ENCODE results near the gene TDP1. TPM values are rescaled to one million over a fixed set of nuclear protein-coding genes. Genes with fewer than 3 reads are reported as not detected.
A peak's percentile ranks its signal among the peaks of the same experiment; 100 is the strongest.

TDP1 gene
- total and polyA plus RNA-seq, 9 of the 15 experiments (the other 6 are each of a cell fraction or from before 2014, with no cell fraction given): 21.4 to 41.6 (median 32.3) TPM

- TF ChIP-seq, protein P1, sequence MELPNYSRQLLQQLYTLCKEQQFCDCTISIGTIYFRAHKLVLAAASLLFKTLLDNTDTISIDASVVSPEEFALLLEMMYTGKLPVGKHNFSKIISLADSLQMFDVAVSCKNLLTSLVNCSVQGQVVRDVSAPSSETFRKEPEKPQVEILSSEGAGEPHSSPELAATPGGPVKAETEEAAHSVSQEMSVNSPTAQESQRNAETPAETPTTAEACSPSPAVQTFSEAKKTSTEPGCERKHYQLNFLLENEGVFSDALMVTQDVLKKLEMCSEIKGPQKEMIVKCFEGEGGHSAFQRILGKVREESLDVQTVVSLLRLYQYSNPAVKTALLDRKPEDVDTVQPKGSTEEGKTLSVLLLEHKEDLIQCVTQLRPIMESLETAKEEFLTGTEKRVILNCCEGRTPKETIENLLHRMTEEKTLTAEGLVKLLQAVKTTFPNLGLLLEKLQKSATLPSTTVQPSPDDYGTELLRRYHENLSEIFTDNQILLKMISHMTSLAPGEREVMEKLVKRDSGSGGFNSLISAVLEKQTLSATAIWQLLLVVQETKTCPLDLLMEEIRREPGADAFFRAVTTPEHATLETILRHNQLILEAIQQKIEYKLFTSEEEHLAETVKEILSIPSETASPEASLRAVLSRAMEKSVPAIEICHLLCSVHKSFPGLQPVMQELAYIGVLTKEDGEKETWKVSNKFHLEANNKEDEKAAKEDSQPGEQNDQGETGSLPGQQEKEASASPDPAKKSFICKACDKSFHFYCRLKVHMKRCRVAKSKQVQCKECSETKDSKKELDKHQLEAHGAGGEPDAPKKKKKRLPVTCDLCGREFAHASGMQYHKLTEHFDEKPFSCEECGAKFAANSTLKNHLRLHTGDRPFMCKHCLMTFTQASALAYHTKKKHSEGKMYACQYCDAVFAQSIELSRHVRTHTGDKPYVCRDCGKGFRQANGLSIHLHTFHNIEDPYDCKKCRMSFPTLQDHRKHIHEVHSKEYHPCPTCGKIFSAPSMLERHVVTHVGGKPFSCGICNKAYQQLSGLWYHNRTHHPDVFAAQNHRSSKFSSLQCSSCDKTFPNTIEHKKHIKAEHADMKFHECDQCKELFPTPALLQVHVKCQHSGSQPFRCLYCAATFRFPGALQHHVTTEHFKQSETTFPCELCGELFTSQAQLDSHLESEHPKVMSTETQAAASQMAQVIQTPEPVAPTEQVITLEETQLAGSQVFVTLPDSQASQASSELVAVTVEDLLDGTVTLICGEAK (IDR thresholded peaks at IDR 0.05): peak; percentile 80
- TF ChIP-seq, protein P1 (CRISPR knock-in tag; IDR thresholded peaks at IDR 0.05): no peak
- TF ChIP-seq SMARCE1 (IDR thresholded peaks at IDR 0.05): no peak
- no peak for TF ChIP-seq KDM5B (IDR thresholded peaks at IDR 0.05; ENCODE audit: insufficient replicate concordance, low read depth, low read length)
- TF ChIP-seq ASH1L (IDR thresholded peaks at IDR 0.05; ENCODE audit: borderline replicate concordance, low read depth, partially characterized antibody): peak; percentile 86
- TF ChIP-seq, protein P2, sequence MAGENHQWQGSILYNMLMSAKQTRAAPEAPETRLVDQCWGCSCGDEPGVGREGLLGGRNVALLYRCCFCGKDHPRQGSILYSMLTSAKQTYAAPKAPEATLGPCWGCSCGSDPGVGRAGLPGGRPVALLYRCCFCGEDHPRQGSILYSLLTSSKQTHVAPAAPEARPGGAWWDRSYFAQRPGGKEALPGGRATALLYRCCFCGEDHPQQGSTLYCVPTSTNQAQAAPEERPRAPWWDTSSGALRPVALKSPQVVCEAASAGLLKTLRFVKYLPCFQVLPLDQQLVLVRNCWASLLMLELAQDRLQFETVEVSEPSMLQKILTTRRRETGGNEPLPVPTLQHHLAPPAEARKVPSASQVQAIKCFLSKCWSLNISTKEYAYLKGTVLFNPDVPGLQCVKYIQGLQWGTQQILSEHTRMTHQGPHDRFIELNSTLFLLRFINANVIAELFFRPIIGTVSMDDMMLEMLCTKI (IDR thresholded peaks at IDR 0.05; ENCODE audit: partially characterized antibody): no peak
- TF ChIP-seq FOS (IDR thresholded peaks at IDR 0.05; ENCODE audit: extremely low read depth, insufficient read length): peak; percentile 86
- TF ChIP-seq EZH2 (IDR thresholded peaks at IDR 0.05; ENCODE audit: borderline replicate concordance, low read depth, low read length): no peak
- TF ChIP-seq, protein P3, sequence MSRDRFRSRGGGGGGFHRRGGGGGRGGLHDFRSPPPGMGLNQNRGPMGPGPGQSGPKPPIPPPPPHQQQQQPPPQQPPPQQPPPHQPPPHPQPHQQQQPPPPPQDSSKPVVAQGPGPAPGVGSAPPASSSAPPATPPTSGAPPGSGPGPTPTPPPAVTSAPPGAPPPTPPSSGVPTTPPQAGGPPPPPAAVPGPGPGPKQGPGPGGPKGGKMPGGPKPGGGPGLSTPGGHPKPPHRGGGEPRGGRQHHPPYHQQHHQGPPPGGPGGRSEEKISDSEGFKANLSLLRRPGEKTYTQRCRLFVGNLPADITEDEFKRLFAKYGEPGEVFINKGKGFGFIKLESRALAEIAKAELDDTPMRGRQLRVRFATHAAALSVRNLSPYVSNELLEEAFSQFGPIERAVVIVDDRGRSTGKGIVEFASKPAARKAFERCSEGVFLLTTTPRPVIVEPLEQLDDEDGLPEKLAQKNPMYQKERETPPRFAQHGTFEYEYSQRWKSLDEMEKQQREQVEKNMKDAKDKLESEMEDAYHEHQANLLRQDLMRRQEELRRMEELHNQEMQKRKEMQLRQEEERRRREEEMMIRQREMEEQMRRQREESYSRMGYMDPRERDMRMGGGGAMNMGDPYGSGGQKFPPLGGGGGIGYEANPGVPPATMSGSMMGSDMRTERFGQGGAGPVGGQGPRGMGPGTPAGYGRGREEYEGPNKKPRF (IDR thresholded peaks at IDR 0.05; ENCODE audit: low read depth, low read length): no peak
- TF ChIP-seq ZNF639 (CRISPR knock-in tag; conservative IDR thresholded peaks at IDR 0.05 in 1 of 2, IDR thresholded peaks at IDR 0.05 in 1 of 2): no peak
- TF ChIP-seq SLC30A9 (CRISPR knock-in tag; IDR thresholded peaks at IDR 0.05): no peak
Measured at GRCh38 chr14:89954070-89955021, 1.4 kb upstream of the TDP1 start, which contains the start of gene EFCAB11 (continued).
